Ovary (tissue), 10 donors: ENCODE measurements around the gene MFNG. TPM values are rescaled to one million over a fixed set of nuclear protein-coding genes. Genes with fewer than 3 reads are reported as not detected.

Source experiments
- DNase-seq, 5 donors: peaks; one replicate each; pipeline ENCODE4 v3.0.0-alpha.2; 2019 to 2020
- H3K27ac ChIP-seq, 2 donors: fragments of 200-600 bp; one replicate each; pipeline versions ENCODE4 v1.5.1 to v1.8.0; 2019 to 2022
- H3K27me3 ChIP-seq: fragments of 200-600 bp; one replicate; pipeline ENCODE4 v1.8.0; 2022
- H3K36me3 ChIP-seq: fragments of 200-600 bp; sonication (generic); one replicate; pipeline ENCODE4 v1.5.1; 2019
- H3K4me1 ChIP-seq: one replicate; pipeline ENCODE4 v1.8.1; 2013; ENCODE audit warnings: mild to moderate bottlenecking, moderate library complexity; ENCODE audit not compliant: insufficient read depth
- H3K4me3 ChIP-seq: fragments of 200-600 bp; sonication (generic); one replicate; pipeline ENCODE4 v1.5.1; 2017
- H3K9me3 ChIP-seq, 2 donors: fragments of 200-600 bp in 1 of 2; sonication (generic) in 1 of 2; one replicate each; pipeline versions ENCODE4 v1.5.1 to v1.8.1; 2013 to 2019; ENCODE audit warnings: mild to moderate bottlenecking in 1 of 2, moderate library complexity in 1 of 2
- CTCF ChIP-seq, 3 donors: fragments of 450-650 bp in 2 of 3; fragments of 200-600 bp in 1 of 3; IDR thresholded peaks; one replicate each; pipeline versions ENCODE4 v1.5.1 to v1.8.0; 2016 to 2022; ENCODE audit warnings: antibody characterized with exemption in 3 of 3, mild to moderate bottlenecking in 1 of 3
- EP300 ChIP-seq: sonication (generic); formaldehyde crosslinking; IDR thresholded peaks from one replicate; pipeline ENCODE4 v1.6.1; 2017; ENCODE audit warnings: antibody characterized with exemption
- POLR2A ChIP-seq: fragments of 450-650 bp; IDR thresholded peaks from one replicate; pipeline ENCODE4 v1.6.1; 2017; ENCODE audit warnings: antibody characterized with exemption, mild to moderate bottlenecking, moderate library complexity
- WGBS, 3 donors: extraction: QIAGEN DNeasy Blood & Tissue Kit in 1 of 3; methylation state at CpG; one replicate each; pipeline versions ENCODE4 v1.1.5 to v1.1.7; 2013 to 2017; 5-methylcytosine and 5-hydroxymethylcytosine counted together
- intact Hi-C, 4 donors: fragments of 100-400 bp; cut with DNase I; formaldehyde crosslinking; loops; one replicate each; pipeline versions ENCODE4 v1.11.0 to v1.15.1; 2022 to 2023
- long read RNA-seq, 3 donors: library from polyadenylated mRNA in 2 of 3; unstranded in 2 of 3; transcript quantifications; one replicate each; pipeline ENCODE4 v2.0.0 and lab custom pipeline, GENCODE V29; 2021 to 2026
- polyA plus RNA-seq, 2 donors: library from polyadenylated mRNA; stranded (reverse); fragments of 200-250 nt in 1 of 2; fragments of 350-450 nt in 1 of 2; fragmentation: Illumina TruSeq in 1 of 2; extraction: RNeasy Lipid Tissue Mini Kit (QIAGEN cat#74804) in 1 of 2; gene quantifications; one replicate each; pipeline ENCODE4 v1.2.3, GENCODE V29; 2013 to 2014
- total RNA-seq, 7 donors: library from RNA; depleted of rRNA in 2 of 7; stranded (reverse); fragments of >200 nt in 2 of 7; fragmentation: NEBNext Ultra II Directional in 3 of 7; extraction: Animal tissue kit (Norgen Biotek cat#: 25700) in 3 of 7; gene quantifications; one replicate each; pipeline versions ENCODE4 v1.1.0 to v1.2.4, GENCODE V29; 2016 to 2023
- donor health status: DM: no; HTN: no; CAD: no; lungs with moderate emphysema.
- donor health status: DM: no; HTN: no; CAD: no.
- donor health status: Bipolar disorder and iron deficiency.
- donor health status: DM: yes; HTN: yes; CAD: no.
- donor health status: DM: no; HTN: no; CAD: no.
- donor health status: DM: yes; HTN: yes; CAD: no.

Gene MFNG
- 10 to 100 TPM in 1 of 7 donors, 1 to 10 TPM in 6; 4.4 to 11.1 (median 7.1) TPM for total RNA-seq
- polyA plus RNA-seq, result 1 to 10 TPM; 4.7 to 7.1 TPM
- long read RNA-seq, donor 1, transcript MFNG-201 (8 exons, 2,088 nt), result major isoform, 24 of 36 reads
- long read RNA-seq, donor 1, partial matches to known transcripts, result 1 of 36 reads
- long read RNA-seq, donor 1, other reads (novel, unspliced or antisense), result 11 of 36 reads
- long read RNA-seq, donor 2, result 0 reads
- long read RNA-seq, donor 3, transcript MFNG-201 (8 exons, 2,088 nt), result major isoform, 22 of 28 reads
- long read RNA-seq, donor 3, partial matches to known transcripts, result 0 of 28 reads
- long read RNA-seq, donor 3, other reads (novel, unspliced or antisense), result 6 of 28 reads

GRCh38 chr22:37486224-37486845 is at the start of gene MFNG:
MFNG (minus strand) TSS chr22:37486384; CDS start chr22:37486177, 207 bp downstream.
- Histone ChIP-seq H3K27me3 (no peaks in the 10 kb centered on the region), H3K9me3 (no peaks in the 10 kb centered on the region), H3K27ac (no peak within 1 kb of the TSS), H3K36me3 (no peaks in the 10 kb centered on the region), H3K4me1 (no peaks in the 10 kb centered on the region), H3K4me3 (peak within 1 kb of the TSS; percentile 10)
- WGBS, 3 donors, result 1 to 2% (median 1%) methylated on average over 24 of the region's 24 CpGs
- TF ChIP-seq EP300 (no peak), POLR2A (no peak), CTCF (IDR thresholded peaks at IDR 0.05) (no peak)
- DNase-seq, result peak in 4 of 5 donors; percentile 34 to 68 (median 48)
- intact Hi-C loops, result loop anchor here in 1 of 4 donors (10.0 kb wide), 1 partner anchor 172 kb away; no protein-coding TSS in a partner anchor

GRCh38 chr22:37535159-37535558 is 49.0 kb upstream of the MFNG start:
- intact Hi-C loops, result loop anchor here in 2 of 4 donors (5.0 kb wide), 1 partner anchor 57 kb away; no protein-coding TSS in a partner anchor
- 78 to 86% (median 84%) methylated on average over 6 of the region's 6 CpGs for WGBS, 3 donors
- H3K27ac ChIP-seq, result no peak overlapping the region

GRCh38 chr22:37534445-37534844 is 48.3 kb upstream of the MFNG start:
- intact Hi-C loops, result no loop called here
- H3K36me3 ChIP-seq, result no peaks in the 10 kb centered on the region
- 86 to 91% (median 89%) methylated on average over 3 of the region's 3 CpGs for WGBS, 3 donors
- no peak overlapping the region for H3K27ac ChIP-seq
- H3K9me3 ChIP-seq, result no peaks in the 10 kb centered on the region
- H3K4me3 ChIP-seq, result no peak overlapping the region
- peaks cover 1% of the 10 kb centered on the region for H3K4me1 ChIP-seq
- H3K27me3 ChIP-seq, result no peaks in the 10 kb centered on the region
- TF ChIP-seq EP300, result no peak
- no peak for TF ChIP-seq POLR2A
- TF ChIP-seq CTCF (IDR thresholded peaks at IDR 0.05), result no peak
- DNase-seq, result no peak

More at GRCh38 chr22:37535159-37535558, 49.0 kb upstream of the MFNG start:
- peaks cover 1% of the 10 kb centered on the region for H3K4me1 ChIP-seq
- no peaks in the 10 kb centered on the region for H3K27me3 ChIP-seq
- H3K36me3 ChIP-seq, result no peaks in the 10 kb centered on the region
- H3K4me3 ChIP-seq, result no peak overlapping the region
- TF ChIP-seq CTCF (IDR thresholded peaks at IDR 0.05), result no peak
- no peak for TF ChIP-seq POLR2A
- no peaks in the 10 kb centered on the region for H3K9me3 ChIP-seq
- no peak for DNase-seq

GRCh38 chr22:37533995-37534394 is 47.8 kb upstream of the MFNG start:
- 9 to 27% (median 16%) methylated on average over 9 of the region's 9 CpGs for WGBS, 3 donors
- H3K4me1 ChIP-seq, result peaks cover 1% of the 10 kb centered on the region
- H3K9me3 ChIP-seq, result no peaks in the 10 kb centered on the region
- H3K27me3 ChIP-seq, result no peaks in the 10 kb centered on the region
- H3K36me3 ChIP-seq, result no peaks in the 10 kb centered on the region
- intact Hi-C loops, result no loop called here
- TF ChIP-seq CTCF (IDR thresholded peaks at IDR 0.05) (no peak), POLR2A (no peak), EP300 (no peak)
- DNase-seq, result no peak
- no peak overlapping the region for H3K27ac ChIP-seq
- no peak overlapping the region for H3K4me3 ChIP-seq
